ENCODE data around the gene SV2B. TPM values are rescaled to one million over a fixed set of nuclear protein-coding genes. Genes with fewer than 3 reads are reported as not detected.
"Not testable (repeated sequence)": the region's sequence is repeated elsewhere in the genome, so short reads cannot be mapped to it uniquely, and the experiment has no call there.

SV2B gene
- total RNA-seq, 2 experiments from 2014 or later: 0.08 to 0.20 TPM

DNA sequence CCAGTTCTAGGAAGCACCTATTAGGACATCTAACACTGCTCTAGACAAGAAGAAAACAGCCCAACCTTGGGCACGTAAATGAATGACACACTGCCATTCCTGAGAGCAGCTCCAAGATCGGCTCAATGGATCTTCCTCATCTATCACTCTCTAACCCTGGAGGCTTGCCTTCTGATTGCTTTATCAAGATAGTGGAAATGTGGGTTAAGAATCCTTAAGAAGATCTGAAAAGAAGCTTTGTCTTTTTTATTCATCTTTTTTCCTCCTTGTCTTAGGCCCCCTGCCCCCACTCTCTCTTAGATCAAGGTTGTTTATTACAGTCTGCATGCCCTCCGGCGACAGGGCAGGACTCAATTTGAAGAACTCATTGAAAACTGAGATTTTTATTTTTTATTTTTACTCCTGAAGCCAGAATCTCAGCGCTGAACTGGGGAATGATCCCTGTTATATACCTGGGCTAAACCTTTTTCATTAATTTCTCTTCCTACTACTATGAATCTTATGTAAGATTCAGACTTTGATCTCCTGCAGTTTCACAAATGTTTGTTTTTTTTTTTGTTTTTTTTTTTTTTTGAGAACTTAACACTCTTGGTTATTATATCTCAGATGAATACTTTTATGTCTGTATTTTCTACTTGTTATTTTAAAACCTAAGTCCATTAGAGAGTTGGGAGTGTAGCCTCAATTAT is 219.5 kb downstream of the SV2B start:
- POLR2A ChIA-PET: interaction anchor here (0.6 to 2.4 kb wide), 3 partner anchors 11 to 62 kb away, joined by 3 to 10 read pairs (median 3); no protein-coding TSS in a partner anchor
- Mint-ChIP-seq H3K9me3 (peaks cover 8% of the 10 kb centered on the region), H3K27ac (peak overlapping the region; percentile 90), H3K4me3 (peak overlapping the region; percentile 74), H3K36me3 (peaks cover 34% of the 10 kb centered on the region), H3K4me1 (peaks cover 56% of the 10 kb centered on the region), H3K27me3 (peaks cover 3% of the 10 kb centered on the region)
- no peak for DNase-seq
- ATAC-seq (ENCODE audit: low read depth): no peak

GRCh38 chr15:91320101-91320500 is 220.0 kb downstream of the SV2B start:
- peak overlapping the region; percentile 74 for H3K4me3 Mint-ChIP-seq
- DNase-seq: no peak
- POLR2A ChIA-PET: interaction anchor here (1.4 to 2.4 kb wide), 2 partner anchors 12 to 150 kb away, joined by 3 to 10 read pairs; no protein-coding TSS in a partner anchor
- H3K9me3 Mint-ChIP-seq: peaks cover 6% of the 10 kb centered on the region
- peaks cover 3% of the 10 kb centered on the region for H3K27me3 Mint-ChIP-seq
- H3K27ac Mint-ChIP-seq: peak overlapping the region; percentile 90
- H3K36me3 Mint-ChIP-seq: peaks cover 36% of the 10 kb centered on the region
- peak; percentile 87 for ATAC-seq (ENCODE audit: low read depth)
- H3K4me1 Mint-ChIP-seq: peaks cover 52% of the 10 kb centered on the region

GRCh38 chr15:91329914-91330313 is 229.9 kb downstream of the SV2B start:
- Mint-ChIP-seq H3K4me1 (peaks cover 27% of the 10 kb centered on the region), H3K36me3 (peaks cover 54% of the 10 kb centered on the region), H3K27me3 (no peaks in the 10 kb centered on the region), H3K9me3 (peaks cover 29% of the 10 kb centered on the region), H3K4me3 (peak overlapping the region; percentile 23), H3K27ac (peak overlapping the region; percentile 53)
- ATAC-seq (ENCODE audit: low read depth) (no peak), DNase-seq (no peak)
- POLR2A ChIA-PET: interaction anchor here (1.2 kb wide), 2 partner anchors 14 to 22 kb away, joined by 3 read pairs; no protein-coding TSS in a partner anchor

DNA sequence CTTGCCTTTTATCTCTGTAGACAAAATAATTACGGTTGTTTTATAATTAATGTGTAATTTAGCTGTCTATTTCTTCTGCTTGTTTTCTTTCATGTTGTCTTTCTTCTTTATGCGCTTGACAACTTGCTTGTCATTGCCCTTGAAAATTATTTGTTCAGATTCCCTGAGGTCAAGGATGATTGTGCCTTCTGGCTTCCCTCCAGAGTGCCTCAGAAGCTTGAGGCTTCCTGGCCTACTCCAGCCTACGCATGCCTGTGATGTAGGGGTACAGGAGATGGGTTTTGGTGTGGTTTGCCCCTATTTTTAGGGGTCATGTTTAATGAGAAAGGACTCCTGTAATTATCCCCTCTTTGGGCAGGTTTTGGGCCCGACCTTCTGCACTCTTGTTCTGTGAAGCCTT is 231.5 kb downstream of the SV2B start:
- H3K4me1 Mint-ChIP-seq: peaks cover 30% of the 10 kb centered on the region

DNA sequence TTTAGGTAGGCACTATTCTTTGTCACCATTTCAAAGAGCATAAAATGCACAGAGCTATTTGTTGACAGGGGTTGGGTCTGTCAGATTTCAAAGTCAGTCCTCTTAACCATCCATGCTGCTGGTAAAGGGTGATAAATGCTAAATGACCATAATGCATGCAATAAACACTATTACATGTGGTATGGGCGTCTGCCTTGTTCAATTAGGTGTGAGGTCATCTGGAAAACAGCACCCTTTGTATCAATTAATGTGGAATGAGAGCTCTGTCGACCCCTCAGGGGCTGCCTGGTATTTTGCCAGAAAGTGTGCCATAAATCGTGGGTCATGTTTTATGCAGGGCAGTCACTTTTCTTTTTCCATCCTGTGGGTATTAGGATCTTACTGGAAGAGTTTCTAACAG is 235.6 kb downstream of the SV2B start:
- no peak for DNase-seq
- POLR2A ChIA-PET: interaction anchor here (1.1 to 2.0 kb wide), 2 partner anchors 24 to 26 kb away, joined by 3 to 7 read pairs; no protein-coding TSS in a partner anchor
- no peak overlapping the region for H3K27ac Mint-ChIP-seq
- H3K9me3 Mint-ChIP-seq: peaks cover 3% of the 10 kb centered on the region
- peaks cover 8% of the 10 kb centered on the region for H3K36me3 Mint-ChIP-seq
- no peak for ATAC-seq (ENCODE audit: low read depth)
- peaks cover 6% of the 10 kb centered on the region for H3K27me3 Mint-ChIP-seq
- no peak overlapping the region for H3K4me3 Mint-ChIP-seq
- H3K4me1 Mint-ChIP-seq: peaks cover 27% of the 10 kb centered on the region

More for the DNA sequence above, 231.5 kb downstream of the SV2B start:
- ATAC-seq (ENCODE audit: low read depth): no peak
- Mint-ChIP-seq H3K9me3 (peaks cover 21% of the 10 kb centered on the region), H3K27ac (no peak overlapping the region), H3K36me3 (peaks cover 41% of the 10 kb centered on the region), H3K4me3 (no peak overlapping the region), H3K27me3 (peaks cover 2% of the 10 kb centered on the region)
- DNase-seq: no peak
- POLR2A ChIA-PET: interaction anchor here (1.1 kb wide), 1 partner anchor 11 kb away, joined by 3 read pairs; no protein-coding TSS in a partner anchor

DNA sequence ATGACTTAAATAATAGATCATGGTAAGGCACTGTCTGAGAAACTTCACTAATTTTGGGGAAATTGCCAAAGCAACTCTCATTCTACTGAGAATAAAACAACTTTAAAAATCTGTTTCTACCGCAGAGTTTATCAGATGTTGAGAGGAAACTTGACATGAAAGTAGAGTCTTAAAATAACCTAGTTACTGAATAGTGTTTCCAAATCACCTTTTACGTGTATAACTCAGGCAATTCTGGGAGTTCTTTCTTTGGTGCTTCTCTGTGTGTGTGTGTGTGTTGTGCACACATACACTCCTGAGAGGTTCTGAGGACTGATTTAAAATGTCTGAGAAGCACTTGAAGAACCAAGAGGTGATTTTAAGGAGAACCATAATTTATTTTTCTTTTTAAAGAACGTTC is 236.6 kb downstream of the SV2B start:
- no peaks in the 10 kb centered on the region for H3K9me3 Mint-ChIP-seq
- peaks cover 9% of the 10 kb centered on the region for H3K27me3 Mint-ChIP-seq
- peak overlapping the region; percentile 9 for H3K4me3 Mint-ChIP-seq
- ATAC-seq (ENCODE audit: low read depth) (no peak), DNase-seq (no peak)
- peaks cover 19% of the 10 kb centered on the region for H3K4me1 Mint-ChIP-seq
- H3K27ac Mint-ChIP-seq: peak overlapping the region; percentile 2
- POLR2A ChIA-PET: no interaction called here
- H3K36me3 Mint-ChIP-seq: peaks cover 7% of the 10 kb centered on the region

DNA sequence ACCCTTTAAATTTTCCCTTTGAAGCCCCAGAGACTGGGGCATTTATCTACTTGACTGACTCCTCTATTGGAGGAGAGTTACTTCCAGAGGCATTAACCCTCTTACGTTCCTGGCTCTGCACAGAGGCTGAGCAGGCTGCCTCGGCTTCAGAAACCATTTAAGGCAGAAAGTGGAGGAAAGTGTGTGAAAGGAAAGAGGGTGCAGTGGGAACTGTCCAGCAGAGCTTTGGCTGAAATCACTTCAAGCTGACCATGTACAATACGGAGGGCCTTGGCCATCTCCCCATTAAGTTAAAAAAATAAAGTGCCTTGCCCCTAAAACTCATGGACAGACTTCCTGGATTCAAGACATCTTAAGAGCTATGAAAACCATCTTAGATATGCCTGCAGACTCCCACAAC is 238.7 kb downstream of the SV2B start:
- DNase-seq (no peak), ATAC-seq (ENCODE audit: low read depth) (no peak)
- H3K36me3 Mint-ChIP-seq: peaks cover 6% of the 10 kb centered on the region

DNA sequence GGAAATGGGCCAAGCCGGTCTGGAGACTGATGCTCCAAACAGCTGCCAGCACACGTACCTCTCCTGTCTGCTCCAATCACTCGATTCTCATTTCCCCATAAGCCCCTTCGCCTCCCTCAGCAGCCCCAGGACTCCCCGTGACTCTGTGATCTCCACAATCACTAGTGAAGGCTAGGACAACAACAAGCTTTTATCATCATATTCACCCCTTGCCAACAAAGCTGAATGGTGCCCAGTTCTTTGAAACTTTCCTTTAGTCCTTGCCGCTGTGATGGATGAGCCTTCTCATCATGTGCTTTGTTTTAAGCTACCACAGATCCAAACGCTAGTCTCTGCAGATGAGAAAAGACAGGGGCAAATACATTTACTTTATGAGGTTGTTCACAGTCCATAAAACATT is 242.0 kb downstream of the SV2B start:
- Mint-ChIP-seq H3K27ac (no peak overlapping the region), H3K4me3 (no peak overlapping the region), H3K9me3 (peaks cover 9% of the 10 kb centered on the region), H3K27me3 (peaks cover 18% of the 10 kb centered on the region), H3K4me1 (peaks cover 20% of the 10 kb centered on the region), H3K36me3 (peaks cover 4% of the 10 kb centered on the region)
- no peak for DNase-seq
- ATAC-seq (ENCODE audit: low read depth): no peak
- POLR2A ChIA-PET: interaction anchor here (1.5 kb wide), 1 partner anchor 10 kb away, joined by 3 read pairs; no protein-coding TSS in a partner anchor

More for the DNA sequence above, 238.7 kb downstream of the SV2B start:
- Mint-ChIP-seq H3K27me3 (peaks cover 18% of the 10 kb centered on the region), H3K27ac (no peak overlapping the region), H3K4me1 (peaks cover 21% of the 10 kb centered on the region), H3K9me3 (no peaks in the 10 kb centered on the region), H3K4me3 (no peak overlapping the region)
- POLR2A ChIA-PET: no interaction called here

GRCh38 chr15:91344912-91345311 is 244.9 kb downstream of the SV2B start:
- peaks cover 35% of the 10 kb centered on the region for H3K4me1 Mint-ChIP-seq
- peaks cover 17% of the 10 kb centered on the region for H3K36me3 Mint-ChIP-seq
- H3K27ac Mint-ChIP-seq; DNase-seq; H3K4me3 Mint-ChIP-seq; POLR2A ChIA-PET; ATAC-seq (ENCODE audit: low read depth); H3K9me3 Mint-ChIP-seq: not testable (repeated sequence)
- H3K27me3 Mint-ChIP-seq: peaks cover 18% of the 10 kb centered on the region

GRCh38 chr15:91345736-91346135 is 245.7 kb downstream of the SV2B start:
- POLR2A ChIA-PET: no interaction called here
- Mint-ChIP-seq H3K36me3 (peaks cover 24% of the 10 kb centered on the region), H3K4me3 (no peak overlapping the region), H3K27me3 (peaks cover 13% of the 10 kb centered on the region), H3K27ac (no peak overlapping the region), H3K4me1 (peaks cover 41% of the 10 kb centered on the region), H3K9me3 (peaks cover 13% of the 10 kb centered on the region)
- no peak for ATAC-seq (ENCODE audit: low read depth)
- DNase-seq: no peak

- H3K36me3 Mint-ChIP-seq: peaks cover 27% of the 10 kb centered on the region
- DNase-seq (no peak), ATAC-seq (ENCODE audit: low read depth) (no peak)
- H3K4me3 Mint-ChIP-seq: no peak overlapping the region
- H3K4me1 Mint-ChIP-seq: peaks cover 41% of the 10 kb centered on the region
- H3K27ac Mint-ChIP-seq: no peak overlapping the region
- H3K9me3 Mint-ChIP-seq: peaks cover 16% of the 10 kb centered on the region
- H3K27me3 Mint-ChIP-seq: peaks cover 14% of the 10 kb centered on the region
- POLR2A ChIA-PET: no interaction called here
These were observed 246.2 kb downstream of the SV2B start for GRCh38 chr15:91346259-91346658.

DNA sequence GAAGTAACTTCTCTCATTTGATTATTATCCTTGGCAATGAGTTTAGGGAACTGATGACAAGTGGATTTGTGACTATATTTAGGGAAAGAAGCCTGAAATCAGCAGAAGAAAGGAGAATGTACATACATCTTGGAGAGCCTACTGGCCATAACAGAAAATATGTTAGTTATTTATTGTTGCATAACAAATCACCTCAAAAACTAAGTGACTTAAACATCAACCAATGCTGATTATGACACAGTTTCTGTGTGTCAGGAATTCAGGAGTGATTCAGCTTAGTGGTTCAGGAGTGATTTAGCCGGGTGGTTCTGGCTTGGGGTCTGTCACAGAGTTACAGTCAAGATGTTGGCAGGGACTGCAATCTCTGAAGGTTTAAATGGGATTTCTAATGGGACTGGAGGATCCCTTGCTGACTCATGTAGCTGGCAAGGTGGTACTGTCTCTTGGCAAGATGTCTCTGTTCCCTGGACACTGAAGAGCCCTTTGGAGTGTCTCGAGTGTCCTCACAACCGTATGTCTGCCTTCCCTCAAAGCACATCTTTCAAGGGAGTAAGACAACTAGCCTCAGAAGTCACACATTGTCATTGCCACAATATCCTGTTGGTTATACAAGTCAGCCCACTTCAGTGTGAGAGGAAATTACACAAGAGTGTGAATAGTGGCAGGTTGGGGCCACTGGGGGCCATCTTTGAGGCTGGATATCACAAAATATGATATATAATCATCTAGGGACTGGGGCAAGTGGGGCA is 248.9 kb downstream of the SV2B start:
- H3K4me1 Mint-ChIP-seq: peaks cover 37% of the 10 kb centered on the region
- peaks cover 20% of the 10 kb centered on the region for H3K9me3 Mint-ChIP-seq
- DNase-seq: no peak
- peak overlapping the region; percentile 93 for H3K27ac Mint-ChIP-seq
- peaks cover 36% of the 10 kb centered on the region for H3K36me3 Mint-ChIP-seq
- H3K27me3 Mint-ChIP-seq: peaks cover 3% of the 10 kb centered on the region
- POLR2A ChIA-PET: interaction anchor here (1.2 to 1.9 kb wide), 5 partner anchors 37 to 172 kb away, joined by 3 to 15 read pairs (median 3); no protein-coding TSS in a partner anchor
- peak overlapping the region; percentile 70 for H3K4me3 Mint-ChIP-seq
- ATAC-seq (ENCODE audit: low read depth): peak; percentile 98
